HepG2 (cell line): ENCODE results near the gene CCDC57. TPM values are rescaled to one million over a fixed set of nuclear protein-coding genes. Genes with fewer than 3 reads are reported as not detected.

ENCODE experiments used
- ARHGAP35 ChIP-seq: sonication (generic); formaldehyde crosslinking; IDR thresholded peaks from 2 replicates; pipeline ENCODE4 v1.9.0; 2022; ENCODE audit warnings: mild to moderate bottlenecking, inconsistent platforms, moderate library complexity, missing genetic modification reagents, borderline replicate concordance
- ATF3 ChIP-seq: sonication (generic); formaldehyde crosslinking; IDR thresholded peaks from 2 replicates; pipeline ENCODE4 v1.4.0; 2020; ENCODE audit warnings: missing genetic modification reagents
- CBX2 ChIP-seq, 2 experiments: fragments of 200-600 bp in 1 of 2; sonication (generic); formaldehyde crosslinking in 1 of 2; IDR thresholded peaks; 2 replicates each; pipeline versions ENCODE4 v1.7.0 to v1.8.1; 2018 to 2022; ENCODE audit warnings: low read depth in 2 of 2, low read length in 1 of 2, mild to moderate bottlenecking in 1 of 2, missing genetic modification reagents in 1 of 2
- EZH2 ChIP-seq: conservative IDR thresholded peaks from 2 replicates; pipeline ENCODE4 v1.6.1; 2012; ENCODE audit warnings: mild to moderate bottlenecking, low read depth, low read length, moderate library complexity
- FOXA1 ChIP-seq, 2 experiments: fragments of 450-650 bp in 1 of 2; sonication (generic) in 1 of 2; formaldehyde crosslinking in 1 of 2; IDR thresholded peaks; 2 replicates each; pipeline versions ENCODE4 v1.4.0 to v1.6.1; 2016 to 2020; ENCODE audit warnings: missing genetic modification reagents in 1 of 2
- GZF1 ChIP-seq: sonication (generic); formaldehyde crosslinking; IDR thresholded peaks from 2 replicates; pipeline ENCODE4 v1.5.1; 2020; ENCODE audit warnings: mild to moderate bottlenecking, missing genetic modification reagents
- NFKB2 ChIP-seq: sonication (generic); formaldehyde crosslinking; IDR thresholded peaks from 2 replicates; pipeline ENCODE4 v1.4.0; 2020; ENCODE audit warnings: missing genetic modification reagents, borderline replicate concordance
- RARG ChIP-seq: sonication (generic); formaldehyde crosslinking; IDR thresholded peaks from 2 replicates; pipeline ENCODE4 v1.4.0; 2020; ENCODE audit warnings: low read depth, mild to moderate bottlenecking, missing genetic modification reagents
- RFX3 ChIP-seq: IDR thresholded peaks from 2 replicates; pipeline ENCODE4 v1.6.1; 2016; ENCODE audit warnings: missing biosample characterization, missing genetic modification reagents
- RNF219 ChIP-seq: sonication (generic); formaldehyde crosslinking; IDR thresholded peaks from 2 replicates; pipeline ENCODE4 v1.5.0; 2020; ENCODE audit warnings: mild to moderate bottlenecking, missing genetic modification reagents
- SETDB1 ChIP-seq: sonication (generic); formaldehyde crosslinking; IDR thresholded peaks from 2 replicates; pipeline ENCODE4 v1.5.1; 2020; ENCODE audit warnings: missing genetic modification reagents, mild to moderate bottlenecking, borderline replicate concordance
- SIX1 ChIP-seq: sonication (generic); formaldehyde crosslinking; IDR thresholded peaks from 2 replicates; pipeline ENCODE4 v1.4.0; 2020; ENCODE audit warnings: missing genetic modification reagents, borderline replicate concordance
- SOX6 ChIP-seq, 2 experiments: fragments of 450-650 bp in 1 of 2; sonication (generic) in 1 of 2; formaldehyde crosslinking in 1 of 2; IDR thresholded peaks; 2 replicates each; pipeline versions ENCODE4 v1.4.0 to v1.6.1; 2017 to 2020; ENCODE audit warnings: antibody characterized with exemption in 1 of 2, mild to moderate bottlenecking in 1 of 2, missing genetic modification reagents in 1 of 2
- TCF7 ChIP-seq: sonication (generic); IDR thresholded peaks from 2 replicates; pipeline ENCODE4 v1.6.1; 2016; ENCODE audit warnings: antibody characterized with exemption, low read depth
- ZFP36L1 ChIP-seq: sonication (generic); formaldehyde crosslinking; IDR thresholded peaks from 2 replicates; pipeline ENCODE4 v1.8.0; 2022; ENCODE audit warnings: mild to moderate bottlenecking, missing genetic modification reagents, moderate library complexity
- ZNF282 ChIP-seq: fragments of 450-650 bp; IDR thresholded peaks from 2 replicates; pipeline ENCODE4 v1.6.1; 2018; ENCODE audit not compliant: partially characterized antibody
- ZNF296 ChIP-seq: sonication (generic); formaldehyde crosslinking; conservative IDR thresholded peaks from 2 replicates; pipeline ENCODE4 v1.5.0; 2020; ENCODE audit warnings: mild to moderate bottlenecking, missing genetic modification reagents
- ZNF317 ChIP-seq: sonication (generic); formaldehyde crosslinking; IDR thresholded peaks from 2 replicates; pipeline ENCODE4 v1.5.0; 2020; ENCODE audit warnings: mild to moderate bottlenecking, missing genetic modification reagents
- ZNF331 ChIP-seq: sonication (generic); formaldehyde crosslinking; IDR thresholded peaks from 2 replicates; pipeline ENCODE4 v1.4.0; 2020; ENCODE audit warnings: missing genetic modification reagents
- ZNF446 ChIP-seq: sonication (generic); formaldehyde crosslinking; IDR thresholded peaks from 2 replicates; pipeline ENCODE4 v1.5.0; 2020; ENCODE audit warnings: mild to moderate bottlenecking, missing genetic modification reagents
- ZNF703 ChIP-seq: sonication (generic); formaldehyde crosslinking; IDR thresholded peaks from 2 replicates; pipeline ENCODE4 v1.5.1; 2020; ENCODE audit warnings: missing genetic modification reagents, mild to moderate bottlenecking, moderate library complexity, borderline replicate concordance
- ZNF788 ChIP-seq: sonication (generic); formaldehyde crosslinking; IDR thresholded peaks from 2 replicates; pipeline ENCODE4 v1.5.0; 2020; ENCODE audit warnings: mild to moderate bottlenecking, missing genetic modification reagents, borderline replicate concordance
- ZUFSP ChIP-seq: sonication (generic); formaldehyde crosslinking; IDR thresholded peaks from 2 replicates; pipeline ENCODE4 v1.9.0; 2021; ENCODE audit warnings: missing genetic modification reagents, mild to moderate bottlenecking, borderline replicate concordance
- polyA plus RNA-seq, 8 experiments: library from polyadenylated mRNA; depleted of rRNA in 3 of 8; stranded (reverse) in 7 of 8; unstranded in 1 of 8; fragments of >200 nt; fragmentation: Illumina TruSeq in 4 of 8; extraction: Trizol in 4 of 8; gene quantifications; 2 replicates each; pipeline versions ENCODE4 v1.2.1 to v1.2.3, GENCODE V29; 2011 to 2016; ENCODE audit warnings: low read depth in 4 of 8, missing spikeins in 1 of 8, mixed read lengths in 1 of 8; ENCODE audit not compliant: insufficient read depth in 1 of 8
- total RNA-seq, 5 experiments: library from RNA; depleted of rRNA; stranded (reverse); fragments of >200 nt; fragmentation: Illumina TruSeq; extraction: Trizol; gene quantifications; 2 replicates each; pipeline ENCODE4 v1.2.3, GENCODE V29; 2016; ENCODE audit warnings: low read depth in 1 of 5
- TF ChIP-seq, protein P1 (sequence below): IDR thresholded peaks from 2 replicates; pipeline ENCODE4 v1.6.1; 2016; ENCODE audit warnings: missing biosample characterization, missing genetic modification reagents, low read depth

The CCDC57 gene
- total and polyA plus RNA-seq, 2 of the 13 experiments (the other 11 are each of a cell fraction or from before 2014, with no cell fraction given): 59.3 to 59.9 TPM

- TF ChIP-seq SIX1 (no peak), ARHGAP35 (CRISPR knock-in tag) (no peak), ATF3 (CRISPR knock-in tag) (no peak), RNF219 (no peak), ZUFSP (no peak), ZNF703 (CRISPR knock-in tag) (peak; percentile 52; the same call in 1 of the 2 replicates), ZNF446 (peak; percentile 19), FOXA1 (IDR thresholded peaks at IDR 0.05) (no peak), FOXA1 (CRISPR knock-in tag; IDR thresholded peaks at IDR 0.05) (no peak), ZNF296 (CRISPR knock-in tag) (no peak), ZNF788 (CRISPR knock-in tag) (no peak), ZNF331 (CRISPR knock-in tag) (no peak), RFX3 (CRISPR knock-in tag) (no peak), ZNF317 (CRISPR knock-in tag) (no peak), RARG (CRISPR knock-in tag) (no peak; the same call in 1 of the 2 replicates), NFKB2 (no peak), SOX6 (IDR thresholded peaks at IDR 0.05) (no peak), SOX6 (CRISPR knock-in tag; IDR thresholded peaks at IDR 0.05) (no peak), TCF7 (no peak), GZF1 (CRISPR knock-in tag) (0 out of 2 replicates have a peak, but pooled peaks have one; percentile 12), SETDB1 (CRISPR knock-in tag) (no peak), ZFP36L1 (no peak), EZH2 (no peak), ZNF282 (no peak), CBX2 (IDR thresholded peaks at IDR 0.05; ENCODE audit: low read depth, low read length) (no peak), CBX2 (CRISPR knock-in tag; IDR thresholded peaks at IDR 0.05; ENCODE audit: low read depth) (no peak)
- TF ChIP-seq, protein P1, sequence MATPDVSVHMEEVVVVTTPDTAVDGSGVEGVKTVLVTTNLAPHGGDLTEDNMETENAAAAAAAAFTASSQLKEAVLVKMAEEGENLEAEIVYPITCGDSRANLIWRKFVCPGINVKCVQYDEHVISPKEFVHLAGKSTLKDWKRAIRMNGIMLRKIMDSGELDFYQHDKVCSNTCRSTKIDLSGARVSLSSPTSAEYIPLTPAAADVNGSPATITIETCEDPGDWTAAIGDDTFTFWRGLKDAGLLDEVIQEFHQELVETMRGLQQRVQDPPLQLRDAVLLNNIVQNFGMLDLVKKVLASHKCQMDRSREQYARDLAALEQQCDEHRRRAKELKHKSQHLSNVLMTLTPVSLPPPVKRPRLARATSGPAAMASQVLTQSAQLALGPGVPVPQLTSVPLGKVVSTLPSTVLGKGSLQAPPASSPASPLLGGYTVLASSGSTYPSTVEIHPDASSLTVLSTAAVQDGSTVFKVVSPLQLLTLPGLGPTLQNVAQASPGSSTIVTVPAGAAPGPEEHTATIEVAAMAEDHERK (CRISPR knock-in tag): no peak
These were observed 115.3 kb downstream of the CCDC57 start (continued) for GRCh38 chr17:82097184-82097918.
